Naive thymus-derived CD4-positive, alpha-beta T cell (primary cell): ENCODE measurements around the gene MAML2. TPM values are rescaled to one million over a fixed set of nuclear protein-coding genes. Genes with fewer than 3 reads are reported as not detected.

Experiments used
- ATAC-seq: fragments of 150-1000 bp; cut with Tn5 transposase; 2 replicates; pipeline ENCODE4 v1.10.0; 2021; ENCODE audit warnings: mild to moderate bottlenecking, moderate library complexity
- CTCF ChIA-PET: fragments of 350-600 bp; sonication (Branson Sonifier 250); formaldehyde crosslinking; loops from one replicate; lab custom pipeline; 2021; ENCODE audit warnings: antibody characterized with exemption; lab: Charles Lee
- POLR2A ChIA-PET: fragments of 350-600 bp; sonication (Branson Sonifier 250); formaldehyde crosslinking; loops from one replicate; lab custom pipeline; 2021; ENCODE audit warnings: antibody characterized with exemption, inconsistent platforms; lab: Charles Lee
- DNase-seq, 9 donors: peaks; one replicate each; pipeline versions ENCODE4 v3.0.0 to v3.0.0-alpha.2; 2020 to 2022; ENCODE audit warnings: mixed read lengths in 1 of 9
- H3K27ac ChIP-seq: one replicate; pipeline ENCODE4 v1.7.0; 2013; ENCODE audit warnings: mild to moderate bottlenecking, low read depth, low read length, moderate library complexity
- H3K27me3 ChIP-seq, 2 donors: one replicate each; pipeline ENCODE4 v1.7.0; 2013; ENCODE audit warnings: low read length in 2 of 2, mild to moderate bottlenecking in 2 of 2, moderate library complexity in 2 of 2; ENCODE audit not compliant: control insufficient read depth in 2 of 2, insufficient read depth in 2 of 2
- H3K36me3 ChIP-seq, 3 experiments: 1 replicate in 2 of 3; 2 replicates in 1 of 3; pipeline ENCODE4 v1.7.0; 2013; ENCODE audit warnings: low read length in 3 of 3, mild to moderate bottlenecking in 3 of 3, moderate library complexity in 1 of 3; ENCODE audit not compliant: insufficient read depth in 3 of 3, control insufficient read depth in 2 of 3
- H3K4me1 ChIP-seq, 2 donors: one replicate each; pipeline ENCODE4 v1.7.0; 2013; ENCODE audit warnings: low read length in 2 of 2, mild to moderate bottlenecking in 2 of 2, moderate library complexity in 1 of 2; ENCODE audit not compliant: control insufficient read depth in 2 of 2, insufficient read depth in 2 of 2
- H3K4me3 ChIP-seq: 2 replicates; pipeline ENCODE4 v1.7.0; 2013; ENCODE audit warnings: mild to moderate bottlenecking, low read length
- H3K9me3 ChIP-seq, 3 experiments: 1 replicate in 2 of 3; 2 replicates in 1 of 3; pipeline ENCODE4 v1.7.0; 2013; ENCODE audit warnings: low read length in 3 of 3; ENCODE audit not compliant: control insufficient read depth in 2 of 3
- H3K27ac Mint-ChIP-seq, 9 donors: one replicate each; pipeline ENCODE4 v1.8.0; 2020 to 2022; ENCODE audit warnings: mixed read lengths in 9 of 9, mild to moderate bottlenecking in 8 of 9, moderate library complexity in 5 of 9, inconsistent platforms in 2 of 9
- H3K27me3 Mint-ChIP-seq, 5 donors: one replicate each; pipeline ENCODE4 v1.8.0; 2021 to 2022; ENCODE audit warnings: mixed read lengths in 5 of 5, mild to moderate bottlenecking in 1 of 5
- H3K36me3 Mint-ChIP-seq, 5 donors: one replicate each; pipeline ENCODE4 v1.8.0; 2020 to 2022; ENCODE audit warnings: mixed read lengths in 5 of 5, mild to moderate bottlenecking in 3 of 5, inconsistent platforms in 1 of 5
- H3K4me1 Mint-ChIP-seq, 7 donors: one replicate each; pipeline ENCODE4 v1.8.0; 2020 to 2022; ENCODE audit warnings: mixed read lengths in 7 of 7, mild to moderate bottlenecking in 3 of 7, inconsistent platforms in 1 of 7
- H3K4me3 Mint-ChIP-seq, 10 donors: one replicate each; pipeline ENCODE4 v1.8.0; 2020 to 2022; ENCODE audit warnings: mild to moderate bottlenecking in 10 of 10, mixed read lengths in 10 of 10, moderate library complexity in 6 of 10, inconsistent platforms in 2 of 10
- H3K9me3 Mint-ChIP-seq, 11 donors: one replicate each; pipeline ENCODE4 v1.8.0; 2020 to 2022; ENCODE audit warnings: mixed read lengths in 11 of 11, mild to moderate bottlenecking in 4 of 11, inconsistent platforms in 1 of 11, moderate library complexity in 1 of 11
- intact Hi-C, 2 donors: fragments of 100-400 bp; cut with micrococcal nuclease; formaldehyde crosslinking; loops; one replicate each; pipeline ENCODE4 v1.15.1; 2023
- polyA plus RNA-seq, 2 donors: library from polyadenylated mRNA; unstranded; fragments of 300-500 nt; fragmentation: Illumina TruSeq; gene quantifications; one replicate each; pipeline ENCODE4 v1.2.3, GENCODE V29; 2021
- total RNA-seq, 6 experiments: library from RNA in 5 of 6; stranded (reverse) in 5 of 6; gene quantifications; 1 replicate in 5 of 6; 2 replicates in 1 of 6; pipeline ENCODE4 v1.2.3 and lab custom pipeline; 2021 to 2026

Gene MAML2
- total and polyA plus RNA-seq, 7 experiments from 2014 or later: 12.6 to 81.3 (median 52.5) TPM

- Mint-ChIP-seq H3K4me1 (peaks cover 11 to 84% (median 60%) of the 10 kb centered on the region in 7 donors), H3K36me3 (peaks cover 0 to 38% (median 22%) of the 10 kb centered on the region in 5 donors), H3K27me3 (no peaks in the 10 kb centered on the region), H3K4me3 (no peak overlapping the region), H3K9me3 (peaks cover 0 to 5% (median 0%) of the 10 kb centered on the region in 11 donors), H3K27ac (peak overlapping the region in 8 of 9 donors; percentile 40 to 92 (median 71))
- intact Hi-C loops: no loop called here
- H3K27me3 ChIP-seq: no peaks in the 10 kb centered on the region
- H3K27ac ChIP-seq: no peak overlapping the region
- DNase-seq (no peak), ATAC-seq (no peak)
- no peak overlapping the region for H3K4me3 ChIP-seq
- H3K36me3 ChIP-seq: no peaks in the 10 kb centered on the region
- ChIA-PET CTCF (no interaction called here), POLR2A (interaction anchor here (0.7 kb wide), 1 partner anchor 42 kb away, joined by 3 read pairs; no protein-coding TSS in a partner anchor)
- no peaks in the 10 kb centered on the region for H3K9me3 ChIP-seq
- H3K4me1 ChIP-seq: peaks cover 7 to 26% of the 10 kb centered on the region in 2 donors
Measured at GRCh38 chr11:96102664-96103078, 240.3 kb downstream of the MAML2 start.

GRCh38 chr11:96101146-96101545 lies 241.8 kb downstream of the MAML2 start:
- ChIA-PET POLR2A (no interaction called here), CTCF (interaction anchor here (0.7 to 2.6 kb wide), 2 partner anchors 37 to 242 kb away, joined by 4 to 11 read pairs; partner anchors contain the start of gene MAML2)
- no peak overlapping the region for H3K27ac ChIP-seq
- Mint-ChIP-seq H3K27ac (peak overlapping the region in 7 of 9 donors; percentile 22 to 77 (median 40)), H3K36me3 (peaks cover 0 to 37% (median 21%) of the 10 kb centered on the region in 5 donors), H3K4me1 (peaks cover 10 to 84% (median 68%) of the 10 kb centered on the region in 7 donors), H3K27me3 (no peaks in the 10 kb centered on the region), H3K9me3 (peaks cover 0 to 5% (median 0%) of the 10 kb centered on the region in 11 donors), H3K4me3 (no peak overlapping the region)
- H3K4me1 ChIP-seq: peaks cover 2 to 11% of the 10 kb centered on the region in 2 donors
- H3K4me3 ChIP-seq: no peak overlapping the region
- no peaks in the 10 kb centered on the region for H3K27me3 ChIP-seq
- no peaks in the 10 kb centered on the region for H3K36me3 ChIP-seq
- DNase-seq: no peak
- no peak for ATAC-seq
- no peaks in the 10 kb centered on the region for H3K9me3 ChIP-seq
- intact Hi-C loops: no loop called here

- intact Hi-C loops: no loop called here
- H3K27me3 ChIP-seq: no peaks in the 10 kb centered on the region
- Mint-ChIP-seq H3K36me3 (peaks cover 0 to 34% (median 17%) of the 10 kb centered on the region in 5 donors), H3K27me3 (no peaks in the 10 kb centered on the region), H3K27ac (peak overlapping the region in 8 of 9 donors; percentile 25 to 86 (median 68)), H3K4me1 (peaks cover 11 to 86% (median 77%) of the 10 kb centered on the region in 7 donors), H3K9me3 (peaks cover 0 to 2% (median 0%) of the 10 kb centered on the region in 11 donors), H3K4me3 (peak overlapping the region in 1 of 10 donors; percentile 1)
- H3K4me3 ChIP-seq: no peak overlapping the region
- ChIA-PET CTCF (no interaction called here), POLR2A (interaction anchor here (0.5 kb wide), 1 partner anchor 414 kb away, joined by 3 read pairs; no protein-coding TSS in a partner anchor)
- no peaks in the 10 kb centered on the region for H3K36me3 ChIP-seq
- ATAC-seq (no peak), DNase-seq (no peak)
- no peak overlapping the region for H3K27ac ChIP-seq
- no peaks in the 10 kb centered on the region for H3K4me1 ChIP-seq
- H3K9me3 ChIP-seq: no peaks in the 10 kb centered on the region
Measured at GRCh38 chr11:96098511-96099241, 244.3 kb downstream of the MAML2 start.

GRCh38 chr11:96097844-96098421 lies 245.1 kb downstream of the MAML2 start:
- H3K4me3 ChIP-seq: no peak overlapping the region
- Mint-ChIP-seq H3K36me3 (peaks cover 4 to 39% (median 19%) of the 10 kb centered on the region in 5 donors), H3K4me1 (peaks cover 13 to 87% (median 77%) of the 10 kb centered on the region in 7 donors), H3K9me3 (no peaks in the 10 kb centered on the region), H3K4me3 (peak overlapping the region in 1 of 10 donors; percentile 23), H3K27me3 (no peaks in the 10 kb centered on the region), H3K27ac (peak overlapping the region in 7 of 9 donors; percentile 46 to 87 (median 73))
- H3K27ac ChIP-seq: no peak overlapping the region
- CTCF ChIA-PET: interaction anchor here (1.0 kb wide), 1 partner anchor 244 kb away, joined by 3 read pairs; no protein-coding TSS in a partner anchor
- no peaks in the 10 kb centered on the region for H3K4me1 ChIP-seq
- intact Hi-C loops: no loop called here
- H3K36me3 ChIP-seq: peaks cover 0 to 5% (median 0%) of the 10 kb centered on the region in 3 experiments
- H3K9me3 ChIP-seq: no peaks in the 10 kb centered on the region
- POLR2A ChIA-PET: no interaction called here
- ATAC-seq (no peak), DNase-seq (no peak)
- H3K27me3 ChIP-seq: no peaks in the 10 kb centered on the region

GRCh38 chr11:96096360-96096759 lies 246.6 kb downstream of the MAML2 start:
- intact Hi-C loops: no loop called here
- ATAC-seq (no peak), DNase-seq (no peak)
- peaks cover 20 to 97% (median 88%) of the 10 kb centered on the region in 7 donors for H3K4me1 Mint-ChIP-seq
- no peaks in the 10 kb centered on the region for H3K27me3 Mint-ChIP-seq
- Histone ChIP-seq H3K4me3 (no peak overlapping the region), H3K27me3 (no peaks in the 10 kb centered on the region), H3K9me3 (no peaks in the 10 kb centered on the region), H3K27ac (no peak overlapping the region), H3K4me1 (no peaks in the 10 kb centered on the region), H3K36me3 (peaks cover 0 to 21% (median 0%) of the 10 kb centered on the region in 3 experiments)
- ChIA-PET CTCF (interaction anchor here (1.1 kb wide), 1 partner anchor 247 kb away, joined by 4 read pairs; the partner anchor contains the start of gene MAML2), POLR2A (interaction anchor here (1.7 kb wide), 1 partner anchor 10 kb away, joined by 4 read pairs; no protein-coding TSS in a partner anchor)
- H3K27ac Mint-ChIP-seq: peak overlapping the region in 8 of 9 donors; percentile 53 to 95 (median 79)
- H3K36me3 Mint-ChIP-seq: peaks cover 14 to 49% (median 22%) of the 10 kb centered on the region in 5 donors
- no peaks in the 10 kb centered on the region for H3K9me3 Mint-ChIP-seq
- peak overlapping the region in 2 of 10 donors; percentile 12 to 59 for H3K4me3 Mint-ChIP-seq

- Mint-ChIP-seq H3K27me3 (no peaks in the 10 kb centered on the region), H3K4me1 (peaks cover 23 to 97% (median 88%) of the 10 kb centered on the region in 7 donors), H3K9me3 (no peaks in the 10 kb centered on the region), H3K4me3 (peak overlapping the region in 1 of 10 donors; percentile 5), H3K36me3 (peaks cover 17 to 49% (median 22%) of the 10 kb centered on the region in 5 donors), H3K27ac (peak overlapping the region in 8 of 9 donors; percentile 53 to 86 (median 75))
- Histone ChIP-seq H3K27me3 (no peaks in the 10 kb centered on the region), H3K27ac (no peak overlapping the region), H3K4me3 (no peak overlapping the region), H3K36me3 (peaks cover 0 to 26% (median 0%) of the 10 kb centered on the region in 3 experiments), H3K4me1 (no peaks in the 10 kb centered on the region), H3K9me3 (no peaks in the 10 kb centered on the region)
- ATAC-seq (no peak), DNase-seq (no peak)
- CTCF ChIA-PET: interaction anchor here (0.7 kb wide), 1 partner anchor 58 kb away, joined by 3 read pairs; no protein-coding TSS in a partner anchor
- intact Hi-C loops: no loop called here
- POLR2A ChIA-PET: interaction anchor here (1.7 kb wide), 1 partner anchor 10 kb away, joined by 4 read pairs; no protein-coding TSS in a partner anchor
Measured at GRCh38 chr11:96095884-96096303, 247.1 kb downstream of the MAML2 start.
